ENCODE results near the gene TROAP. TPM values are rescaled to one million over a fixed set of nuclear protein-coding genes. Genes with fewer than 3 reads are reported as not detected.

Gene TROAP
- total RNA-seq, 2 donors from 2014 or later = 60.5 to 87.4 TPM

GRCh38 chr12:49330631-49331379, 7.8 kb downstream of the TROAP start:
- no peaks in the 10 kb centered on the region for H3K9me3 Mint-ChIP-seq
- no peaks in the 10 kb centered on the region for H3K9me3 ChIP-seq (ENCODE audit: control insufficient read depth, low read length)
- H3K27me3 Mint-ChIP-seq (ENCODE audit: insufficient read depth) = peaks cover 33% of the 10 kb centered on the region
- 76 to 94% methylated on average over 9 to 13 of the region's 14 CpGs for WGBS, 2 experiments (ENCODE audit: insufficient coverage in 1 of 2, insufficient read length in 1 of 2)
- H3K27ac ChIP-seq (ENCODE audit: low read depth, low read length) = no peak overlapping the region
- H3K36me3 Mint-ChIP-seq (ENCODE audit: low read depth) = peaks cover 25% of the 10 kb centered on the region
- TF ChIP-seq CTCF (conservative IDR thresholded peaks at IDR 0.05) = no peak
- no peak overlapping the region for H3K4me3 Mint-ChIP-seq
- H3K27ac Mint-ChIP-seq = no peak overlapping the region
- peak; percentile 59 for DNase-seq
- no peaks in the 10 kb centered on the region for H3K4me1 Mint-ChIP-seq
- H3K36me3 ChIP-seq (ENCODE audit: control insufficient read depth, insufficient read depth, low read length) = peaks cover 47% of the 10 kb centered on the region
- H3K9ac ChIP-seq (ENCODE audit: extremely low read depth, low read length, poor library complexity, severe bottlenecking) = no peak overlapping the region
- no peaks in the 10 kb centered on the region for H3K4me1 ChIP-seq (ENCODE audit: control insufficient read depth, insufficient read depth, low read length)
- peaks cover 47% of the 10 kb centered on the region for H3K27me3 ChIP-seq (ENCODE audit: control insufficient read depth, insufficient read depth, low read length, poor library complexity, severe bottlenecking)
- H3K4me3 ChIP-seq (ENCODE audit: low read length) = no peak overlapping the region

- H3K27me3 ChIP-seq (ENCODE audit: control insufficient read depth, insufficient read depth, low read length, poor library complexity, severe bottlenecking) = peaks cover 55% of the 10 kb centered on the region
- H3K36me3 Mint-ChIP-seq (ENCODE audit: low read depth) = peaks cover 23% of the 10 kb centered on the region
- H3K27ac Mint-ChIP-seq = no peak overlapping the region
Measured at GRCh38 chr12:49331380-49332222, 8.5 kb downstream of the TROAP start.

More at GRCh38 chr12:49331380-49332222, 8.5 kb downstream of the TROAP start:
- peaks cover 40% of the 10 kb centered on the region for H3K27me3 Mint-ChIP-seq (ENCODE audit: insufficient read depth)
- H3K4me3 Mint-ChIP-seq = no peak overlapping the region
- no peaks in the 10 kb centered on the region for H3K4me1 Mint-ChIP-seq
- H3K9me3 Mint-ChIP-seq = no peaks in the 10 kb centered on the region
- 70 to 71% methylated on average over 7 to 11 of the region's 11 CpGs for WGBS, 2 experiments (ENCODE audit: insufficient coverage in 1 of 2, insufficient read length in 1 of 2)
- Histone ChIP-seq H3K27ac (ENCODE audit: low read depth, low read length) (no peak overlapping the region), H3K9me3 (ENCODE audit: control insufficient read depth, low read length) (no peaks in the 10 kb centered on the region), H3K9ac (ENCODE audit: extremely low read depth, low read length, poor library complexity, severe bottlenecking) (no peak overlapping the region), H3K4me1 (ENCODE audit: control insufficient read depth, insufficient read depth, low read length) (no peaks in the 10 kb centered on the region), H3K36me3 (ENCODE audit: control insufficient read depth, insufficient read depth, low read length) (peaks cover 39% of the 10 kb centered on the region), H3K4me3 (ENCODE audit: low read length) (no peak overlapping the region)
- TF ChIP-seq CTCF (conservative IDR thresholded peaks at IDR 0.05) = peak; percentile 83
- DNase-seq = peak; percentile 92

All from endodermal cell (in vitro differentiated cells).